ENCODE results near the gene SLC15A2. TPM values are rescaled to one million over a fixed set of nuclear protein-coding genes. Genes with fewer than 3 reads are reported as not detected.

The SLC15A2 gene
- total RNA-seq, 2 experiments from 2014 or later, result 0.69 to 0.75 TPM

- intact Hi-C loops (cut with DNase I, micrococcal nuclease), result no loop called here
- ATAC-seq (ENCODE audit: poor library complexity), result no peak
Measured at GRCh38 chr3:121963608-121964007, 69.4 kb downstream of the SLC15A2 start.

GRCh38 chr3:121969631-121970030 is 75.4 kb downstream of the SLC15A2 start:
- DNase-seq (no peak), ATAC-seq (ENCODE audit: poor library complexity) (no peak)
- H3K4me3 Mint-ChIP-seq, result no peak overlapping the region
- no peaks in the 10 kb centered on the region for H3K36me3 Mint-ChIP-seq (ENCODE audit: low read depth)
- Histone ChIP-seq H3K4me3 (ENCODE audit: low read length) (no peak overlapping the region), H3K27ac (ENCODE audit: low read depth in 1 of 2, low read length in 2 of 2) (no peak overlapping the region), H3K9me3 (ENCODE audit: control insufficient read depth in 1 of 2, insufficient read depth in 1 of 2, low read length in 2 of 2) (no peaks in the 10 kb centered on the region), H3K36me3 (ENCODE audit: insufficient read depth, low read length) (no peaks in the 10 kb centered on the region), H3K27me3 (ENCODE audit: control insufficient read depth in 1 of 2, insufficient read depth in 2 of 2, low read length in 2 of 2) (no peaks in the 10 kb centered on the region), H3K4me1 (ENCODE audit: insufficient read depth, low read length) (no peaks in the 10 kb centered on the region)
- H3K9me3 Mint-ChIP-seq, result peaks cover 16% of the 10 kb centered on the region
- POLR2A ChIA-PET, result no interaction called here
- TF ChIP-seq, protein P1, sequence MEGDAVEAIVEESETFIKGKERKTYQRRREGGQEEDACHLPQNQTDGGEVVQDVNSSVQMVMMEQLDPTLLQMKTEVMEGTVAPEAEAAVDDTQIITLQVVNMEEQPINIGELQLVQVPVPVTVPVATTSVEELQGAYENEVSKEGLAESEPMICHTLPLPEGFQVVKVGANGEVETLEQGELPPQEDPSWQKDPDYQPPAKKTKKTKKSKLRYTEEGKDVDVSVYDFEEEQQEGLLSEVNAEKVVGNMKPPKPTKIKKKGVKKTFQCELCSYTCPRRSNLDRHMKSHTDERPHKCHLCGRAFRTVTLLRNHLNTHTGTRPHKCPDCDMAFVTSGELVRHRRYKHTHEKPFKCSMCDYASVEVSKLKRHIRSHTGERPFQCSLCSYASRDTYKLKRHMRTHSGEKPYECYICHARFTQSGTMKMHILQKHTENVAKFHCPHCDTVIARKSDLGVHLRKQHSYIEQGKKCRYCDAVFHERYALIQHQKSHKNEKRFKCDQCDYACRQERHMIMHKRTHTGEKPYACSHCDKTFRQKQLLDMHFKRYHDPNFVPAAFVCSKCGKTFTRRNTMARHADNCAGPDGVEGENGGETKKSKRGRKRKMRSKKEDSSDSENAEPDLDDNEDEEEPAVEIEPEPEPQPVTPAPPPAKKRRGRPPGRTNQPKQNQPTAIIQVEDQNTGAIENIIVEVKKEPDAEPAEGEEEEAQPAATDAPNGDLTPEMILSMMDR (IDR thresholded peaks at IDR 0.05), result no peak
- H3K27ac Mint-ChIP-seq, result no peak overlapping the region
- H3K27me3 Mint-ChIP-seq, result peaks cover 4% of the 10 kb centered on the region
- H3K4me1 Mint-ChIP-seq (ENCODE audit: low read depth), result no peaks in the 10 kb centered on the region
- CTCF ChIA-PET, result no interaction called here
- intact Hi-C loops (cut with DNase I, micrococcal nuclease), result no loop called here

More at GRCh38 chr3:121963608-121964007, 69.4 kb downstream of the SLC15A2 start:
- no peak overlapping the region for H3K27ac ChIP-seq (ENCODE audit: low read depth in 1 of 2, low read length in 2 of 2)
- CTCF ChIA-PET, result interaction anchor here (0.8 kb wide), 1 partner anchor 8 kb away, joined by 3 read pairs; no protein-coding TSS in a partner anchor
- no peak overlapping the region for H3K4me3 ChIP-seq (ENCODE audit: low read length)
- no peaks in the 10 kb centered on the region for H3K36me3 ChIP-seq (ENCODE audit: insufficient read depth, low read length)
- POLR2A ChIA-PET, result no interaction called here
- H3K36me3 Mint-ChIP-seq (ENCODE audit: low read depth), result no peaks in the 10 kb centered on the region
- TF ChIP-seq, protein P1 (IDR thresholded peaks at IDR 0.05), result no peak
- peaks cover 9% of the 10 kb centered on the region for H3K27me3 Mint-ChIP-seq
- no peak for DNase-seq
- peaks cover 0 to 18% of the 10 kb centered on the region in 2 experiments for H3K9me3 ChIP-seq (ENCODE audit: control insufficient read depth in 1 of 2, insufficient read depth in 1 of 2, low read length in 2 of 2)
- no peaks in the 10 kb centered on the region for H3K4me1 ChIP-seq (ENCODE audit: insufficient read depth, low read length)
- H3K4me1 Mint-ChIP-seq (ENCODE audit: low read depth), result no peaks in the 10 kb centered on the region
- no peak overlapping the region for H3K27ac Mint-ChIP-seq
- H3K4me3 Mint-ChIP-seq, result no peak overlapping the region
- no peaks in the 10 kb centered on the region for H3K27me3 ChIP-seq (ENCODE audit: control insufficient read depth in 1 of 2, insufficient read depth in 2 of 2, low read length in 2 of 2)
- peaks cover 19% of the 10 kb centered on the region for H3K9me3 Mint-ChIP-seq

- no peaks in the 10 kb centered on the region for H3K27me3 ChIP-seq (ENCODE audit: control insufficient read depth in 1 of 2, insufficient read depth in 2 of 2, low read length in 2 of 2)
- Mint-ChIP-seq H3K4me1 (ENCODE audit: low read depth) (no peaks in the 10 kb centered on the region), H3K36me3 (ENCODE audit: low read depth) (no peaks in the 10 kb centered on the region), H3K4me3 (no peak overlapping the region), H3K9me3 (peaks cover 20% of the 10 kb centered on the region), H3K27me3 (peaks cover 4% of the 10 kb centered on the region), H3K27ac (no peak overlapping the region)
- ATAC-seq (ENCODE audit: poor library complexity) (no peak), DNase-seq (no peak)
- ChIA-PET POLR2A (no interaction called here), CTCF (no interaction called here)
- TF ChIP-seq, protein P1 (IDR thresholded peaks at IDR 0.05), result no peak
- H3K36me3 ChIP-seq (ENCODE audit: insufficient read depth, low read length), result no peaks in the 10 kb centered on the region
- no peak overlapping the region for H3K4me3 ChIP-seq (ENCODE audit: low read length)
- H3K4me1 ChIP-seq (ENCODE audit: insufficient read depth, low read length), result no peaks in the 10 kb centered on the region
- intact Hi-C loops (cut with DNase I, micrococcal nuclease), result no loop called here
- H3K9me3 ChIP-seq (ENCODE audit: control insufficient read depth in 1 of 2, insufficient read depth in 1 of 2, low read length in 2 of 2), result no peaks in the 10 kb centered on the region
- no peak overlapping the region for H3K27ac ChIP-seq (ENCODE audit: low read depth in 1 of 2, low read length in 2 of 2)
Measured at GRCh38 chr3:121970047-121970446, 75.8 kb downstream of the SLC15A2 start.

Data from CD4-positive, alpha-beta T cell (primary cell).